HEK293 (cell line): ENCODE results near the gene CFAP119.

ENCODE experiments used
- EGR2 ChIP-seq: fragments of 450-650 bp; formaldehyde crosslinking; IDR thresholded peaks from 2 replicates; pipeline ENCODE4 v1.5.1; 2016; ENCODE audit warnings: low read depth, missing biosample characterization, missing genetic modification characterization
- GLI4 ChIP-seq: fragments of 450-650 bp; formaldehyde crosslinking; IDR thresholded peaks from 2 replicates; pipeline ENCODE4 v1.5.1; 2016; ENCODE audit warnings: missing biosample characterization, missing genetic modification characterization
- REPIN1 ChIP-seq: fragments of 450-650 bp; formaldehyde crosslinking; IDR thresholded peaks from 2 replicates; pipeline ENCODE4 v1.5.1; 2017; ENCODE audit warnings: missing biosample characterization, missing genetic modification characterization, low read depth
- ZNF121 ChIP-seq: fragments of 450-650 bp; formaldehyde crosslinking; IDR thresholded peaks from 2 replicates; pipeline ENCODE4 v1.5.1; 2016; ENCODE audit warnings: missing biosample characterization, missing genetic modification characterization
- ZNF133 ChIP-seq: fragments of 450-650 bp; formaldehyde crosslinking; IDR thresholded peaks from 2 replicates; pipeline ENCODE4 v1.5.1; 2016; ENCODE audit warnings: missing biosample characterization, missing genetic modification characterization
- ZNF24 ChIP-seq: fragments of 450-650 bp; formaldehyde crosslinking; IDR thresholded peaks from 2 replicates; pipeline ENCODE4 v1.5.1; 2016; ENCODE audit warnings: missing biosample characterization, missing genetic modification characterization
- ZNF266 ChIP-seq: fragments of 450-650 bp; formaldehyde crosslinking; IDR thresholded peaks from 2 replicates; pipeline ENCODE4 v1.5.1; 2016; ENCODE audit warnings: missing biosample characterization, missing genetic modification characterization, low read depth
- ZNF292 ChIP-seq: fragments of 450-650 bp; formaldehyde crosslinking; IDR thresholded peaks from 2 replicates; pipeline ENCODE4 v1.5.1; 2016; ENCODE audit warnings: low read depth, missing biosample characterization, missing genetic modification characterization, borderline replicate concordance
- ZNF302 ChIP-seq: fragments of 450-650 bp; formaldehyde crosslinking; IDR thresholded peaks from 2 replicates; pipeline ENCODE4 v1.5.1; 2016; ENCODE audit warnings: missing biosample characterization, missing genetic modification characterization, low read depth
- ZNF354C ChIP-seq: fragments of 450-650 bp; formaldehyde crosslinking; IDR thresholded peaks from 2 replicates; pipeline ENCODE4 v1.5.1; 2016; ENCODE audit warnings: missing biosample characterization, missing genetic modification characterization, low read depth, borderline replicate concordance
- ZNF514 ChIP-seq: fragments of 450-650 bp; formaldehyde crosslinking; IDR thresholded peaks from 2 replicates; pipeline ENCODE4 v1.5.1; 2016; ENCODE audit warnings: missing biosample characterization, missing genetic modification characterization
- ZNF544 ChIP-seq: fragments of 450-650 bp; formaldehyde crosslinking; IDR thresholded peaks from 2 replicates; pipeline ENCODE4 v1.5.0; 2017; ENCODE audit warnings: missing biosample characterization, missing genetic modification characterization
- ZNF585B ChIP-seq: fragments of 450-650 bp; formaldehyde crosslinking; IDR thresholded peaks from 2 replicates; pipeline ENCODE4 v1.5.1; 2016; ENCODE audit warnings: missing biosample characterization, missing genetic modification characterization
- ZNF610 ChIP-seq: fragments of 450-650 bp; formaldehyde crosslinking; IDR thresholded peaks from 2 replicates; pipeline ENCODE4 v1.5.1; 2016; ENCODE audit warnings: missing biosample characterization, missing genetic modification characterization, borderline replicate concordance
- ZNF621 ChIP-seq: fragments of 450-650 bp; formaldehyde crosslinking; IDR thresholded peaks from 2 replicates; pipeline ENCODE4 v1.5.1; 2017; ENCODE audit warnings: missing biosample characterization, missing genetic modification characterization
- ZNF658 ChIP-seq: fragments of 450-650 bp; formaldehyde crosslinking; IDR thresholded peaks from 2 replicates; pipeline ENCODE4; 2016; ENCODE audit warnings: missing biosample characterization, missing genetic modification characterization
- ZNF660 ChIP-seq: fragments of 450-650 bp; IDR thresholded peaks from 2 replicates; pipeline ENCODE4 v1.5.1; 2018; ENCODE audit warnings: missing biosample characterization, mild to moderate bottlenecking, missing genetic modification characterization
- ZNF677 ChIP-seq: fragments of 450-650 bp; IDR thresholded peaks from 2 replicates; pipeline ENCODE4 v1.5.0; 2018; ENCODE audit warnings: missing biosample characterization, mild to moderate bottlenecking, missing genetic modification characterization, moderate library complexity
- ZNF76 ChIP-seq: fragments of 450-650 bp; formaldehyde crosslinking; IDR thresholded peaks from 2 replicates; pipeline ENCODE4; 2016; ENCODE audit warnings: low read depth, missing biosample characterization, missing genetic modification characterization, borderline replicate concordance
- ZNF777 ChIP-seq: fragments of 450-650 bp; formaldehyde crosslinking; IDR thresholded peaks from 2 replicates; pipeline ENCODE4 v1.5.1; 2017; ENCODE audit warnings: missing biosample characterization, missing genetic modification characterization, borderline replicate concordance
- TF ChIP-seq, protein P1 (sequence below): fragments of 450-650 bp; formaldehyde crosslinking; IDR thresholded peaks from 2 replicates; pipeline ENCODE4 v1.5.1; 2016; ENCODE audit warnings: missing biosample characterization, missing genetic modification characterization
- TF ChIP-seq, protein P2 (sequence below): fragments of 450-650 bp; formaldehyde crosslinking; IDR thresholded peaks from 2 replicates; pipeline ENCODE4 v1.5.1; 2017; ENCODE audit warnings: missing biosample characterization, missing genetic modification characterization
- TF ChIP-seq, protein P3 (sequence below): fragments of 450-650 bp; IDR thresholded peaks from 2 replicates; pipeline ENCODE4 v1.5.1; 2018; ENCODE audit warnings: missing biosample characterization, mild to moderate bottlenecking, missing genetic modification characterization
- TF ChIP-seq, protein P4 (sequence below): fragments of 450-650 bp; formaldehyde crosslinking; IDR thresholded peaks from 2 replicates; pipeline ENCODE4 v1.5.0; 2017; ENCODE audit warnings: missing biosample characterization, missing genetic modification characterization, borderline replicate concordance
- TF ChIP-seq, protein P5 (sequence below): fragments of 450-650 bp; formaldehyde crosslinking; IDR thresholded peaks from 2 replicates; pipeline ENCODE4 v1.5.1; 2016; ENCODE audit warnings: missing biosample characterization, missing genetic modification characterization
- TF ChIP-seq, protein P6 (sequence below): fragments of 450-650 bp; formaldehyde crosslinking; IDR thresholded peaks from 2 replicates; pipeline ENCODE4 v1.5.1; 2017; ENCODE audit warnings: missing biosample characterization, missing genetic modification characterization
- TF ChIP-seq, protein P7 (sequence below): fragments of 450-650 bp; formaldehyde crosslinking; IDR thresholded peaks from 2 replicates; pipeline ENCODE4 v1.5.1; 2016; ENCODE audit warnings: missing biosample characterization, missing genetic modification characterization

Gene CFAP119

DNA sequence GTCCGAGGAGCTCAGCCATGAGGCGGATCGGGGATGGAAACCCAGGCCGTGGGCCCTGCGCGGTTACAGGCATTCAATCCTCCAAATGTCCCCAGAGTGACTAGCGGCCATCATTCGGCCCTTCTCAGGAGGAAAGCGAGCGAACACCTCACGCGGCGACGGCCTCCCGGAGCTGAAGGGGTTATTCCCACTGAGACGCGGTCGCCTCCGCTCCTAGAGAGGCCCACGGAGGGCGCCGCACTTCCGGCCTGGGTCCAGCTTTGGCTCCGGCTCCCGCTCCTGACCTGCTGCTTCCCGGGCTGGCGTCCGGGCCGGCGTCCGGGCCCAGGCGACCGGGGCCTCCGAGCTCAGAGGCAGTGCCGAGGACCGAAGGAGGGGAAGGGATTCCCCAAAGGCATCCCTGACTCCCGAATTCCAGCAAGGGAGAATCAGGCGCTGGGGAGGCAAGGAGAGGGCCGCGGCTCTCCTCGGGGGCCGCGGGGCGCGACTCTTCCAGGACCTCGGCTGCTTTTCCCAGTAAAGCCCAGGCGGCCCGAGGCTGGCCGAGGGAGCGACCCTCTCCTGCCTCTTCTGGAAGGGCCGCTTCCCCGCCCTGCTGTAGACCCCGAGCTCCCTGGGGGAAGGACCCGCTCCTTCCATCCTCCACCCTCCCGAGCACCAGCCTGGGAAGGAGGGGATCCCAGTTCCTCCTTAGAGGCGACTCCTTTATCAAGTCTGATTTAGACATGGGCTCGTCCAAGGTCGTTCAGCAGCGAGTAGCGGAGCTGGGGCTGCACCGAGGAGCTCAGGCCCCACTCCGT, 43.7 kb upstream of the CFAP119 start (continued):
- TF ChIP-seq ZNF621 (tag by site-specific recombination): no peak
- no peak for TF ChIP-seq ZNF514 (tag by site-specific recombination)
- TF ChIP-seq, protein P1, sequence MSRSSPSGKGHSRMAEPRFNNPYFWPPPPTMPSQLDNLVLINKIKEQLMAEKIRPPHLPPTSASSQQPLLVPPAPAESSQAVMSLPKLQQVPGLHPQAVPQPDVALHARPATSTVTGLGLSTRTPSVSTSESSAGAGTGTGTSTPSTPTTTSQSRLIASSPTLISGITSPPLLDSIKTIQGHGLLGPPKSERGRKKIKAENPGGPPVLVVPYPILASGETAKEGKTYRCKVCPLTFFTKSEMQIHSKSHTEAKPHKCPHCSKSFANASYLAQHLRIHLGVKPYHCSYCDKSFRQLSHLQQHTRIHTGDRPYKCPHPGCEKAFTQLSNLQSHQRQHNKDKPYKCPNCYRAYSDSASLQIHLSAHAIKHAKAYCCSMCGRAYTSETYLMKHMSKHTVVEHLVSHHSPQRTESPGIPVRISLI: no peak
- no peak for TF ChIP-seq ZNF585B
- TF ChIP-seq GLI4 (tag by site-specific recombination): no peak
- TF ChIP-seq, protein P2, sequence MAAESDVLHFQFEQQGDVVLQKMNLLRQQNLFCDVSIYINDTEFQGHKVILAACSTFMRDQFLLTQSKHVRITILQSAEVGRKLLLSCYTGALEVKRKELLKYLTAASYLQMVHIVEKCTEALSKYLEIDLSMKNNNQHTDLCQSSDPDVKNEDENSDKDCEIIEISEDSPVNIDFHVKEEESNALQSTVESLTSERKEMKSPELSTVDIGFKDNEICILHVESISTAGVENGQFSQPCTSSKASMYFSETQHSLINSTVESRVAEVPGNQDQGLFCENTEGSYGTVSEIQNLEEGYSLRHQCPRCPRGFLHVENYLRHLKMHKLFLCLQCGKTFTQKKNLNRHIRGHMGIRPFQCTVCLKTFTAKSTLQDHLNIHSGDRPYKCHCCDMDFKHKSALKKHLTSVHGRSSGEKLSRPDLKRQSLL: peak; percentile 89
- no peak for TF ChIP-seq ZNF292 (tag by site-specific recombination)
- no peak for TF ChIP-seq ZNF544 (tag by site-specific recombination)
- no peak for TF ChIP-seq ZNF354C (tag by site-specific recombination)
- TF ChIP-seq, protein P3, sequence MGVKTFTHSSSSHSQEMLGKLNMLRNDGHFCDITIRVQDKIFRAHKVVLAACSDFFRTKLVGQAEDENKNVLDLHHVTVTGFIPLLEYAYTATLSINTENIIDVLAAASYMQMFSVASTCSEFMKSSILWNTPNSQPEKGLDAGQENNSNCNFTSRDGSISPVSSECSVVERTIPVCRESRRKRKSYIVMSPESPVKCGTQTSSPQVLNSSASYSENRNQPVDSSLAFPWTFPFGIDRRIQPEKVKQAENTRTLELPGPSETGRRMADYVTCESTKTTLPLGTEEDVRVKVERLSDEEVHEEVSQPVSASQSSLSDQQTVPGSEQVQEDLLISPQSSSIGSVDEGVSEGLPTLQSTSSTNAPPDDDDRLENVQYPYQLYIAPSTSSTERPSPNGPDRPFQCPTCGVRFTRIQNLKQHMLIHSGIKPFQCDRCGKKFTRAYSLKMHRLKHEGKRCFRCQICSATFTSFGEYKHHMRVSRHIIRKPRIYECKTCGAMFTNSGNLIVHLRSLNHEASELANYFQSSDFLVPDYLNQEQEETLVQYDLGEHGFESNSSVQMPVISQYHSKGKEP (tag by site-specific recombination): peak; percentile 60; the same call in 1 of the 2 replicates
- TF ChIP-seq, protein P4, sequence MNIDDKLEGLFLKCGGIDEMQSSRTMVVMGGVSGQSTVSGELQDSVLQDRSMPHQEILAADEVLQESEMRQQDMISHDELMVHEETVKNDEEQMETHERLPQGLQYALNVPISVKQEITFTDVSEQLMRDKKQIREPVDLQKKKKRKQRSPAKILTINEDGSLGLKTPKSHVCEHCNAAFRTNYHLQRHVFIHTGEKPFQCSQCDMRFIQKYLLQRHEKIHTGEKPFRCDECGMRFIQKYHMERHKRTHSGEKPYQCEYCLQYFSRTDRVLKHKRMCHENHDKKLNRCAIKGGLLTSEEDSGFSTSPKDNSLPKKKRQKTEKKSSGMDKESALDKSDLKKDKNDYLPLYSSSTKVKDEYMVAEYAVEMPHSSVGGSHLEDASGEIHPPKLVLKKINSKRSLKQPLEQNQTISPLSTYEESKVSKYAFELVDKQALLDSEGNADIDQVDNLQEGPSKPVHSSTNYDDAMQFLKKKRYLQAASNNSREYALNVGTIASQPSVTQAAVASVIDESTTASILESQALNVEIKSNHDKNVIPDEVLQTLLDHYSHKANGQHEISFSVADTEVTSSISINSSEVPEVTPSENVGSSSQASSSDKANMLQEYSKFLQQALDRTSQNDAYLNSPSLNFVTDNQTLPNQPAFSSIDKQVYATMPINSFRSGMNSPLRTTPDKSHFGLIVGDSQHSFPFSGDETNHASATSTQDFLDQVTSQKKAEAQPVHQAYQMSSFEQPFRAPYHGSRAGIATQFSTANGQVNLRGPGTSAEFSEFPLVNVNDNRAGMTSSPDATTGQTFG (tag by site-specific recombination): no peak
- peak; percentile 18; the same call in 1 of the 2 replicates for TF ChIP-seq REPIN1 (tag by site-specific recombination)
- TF ChIP-seq ZNF133 (tag by site-specific recombination): no peak
- no peak for TF ChIP-seq ZNF266 (tag by site-specific recombination)
- no peak for TF ChIP-seq ZNF777 (tag by site-specific recombination)
- TF ChIP-seq ZNF660 (tag by site-specific recombination): peak; percentile 96
- TF ChIP-seq ZNF121 (tag by site-specific recombination): no peak
- TF ChIP-seq ZNF24 (tag by site-specific recombination): peak; percentile 92
- TF ChIP-seq, protein P5, sequence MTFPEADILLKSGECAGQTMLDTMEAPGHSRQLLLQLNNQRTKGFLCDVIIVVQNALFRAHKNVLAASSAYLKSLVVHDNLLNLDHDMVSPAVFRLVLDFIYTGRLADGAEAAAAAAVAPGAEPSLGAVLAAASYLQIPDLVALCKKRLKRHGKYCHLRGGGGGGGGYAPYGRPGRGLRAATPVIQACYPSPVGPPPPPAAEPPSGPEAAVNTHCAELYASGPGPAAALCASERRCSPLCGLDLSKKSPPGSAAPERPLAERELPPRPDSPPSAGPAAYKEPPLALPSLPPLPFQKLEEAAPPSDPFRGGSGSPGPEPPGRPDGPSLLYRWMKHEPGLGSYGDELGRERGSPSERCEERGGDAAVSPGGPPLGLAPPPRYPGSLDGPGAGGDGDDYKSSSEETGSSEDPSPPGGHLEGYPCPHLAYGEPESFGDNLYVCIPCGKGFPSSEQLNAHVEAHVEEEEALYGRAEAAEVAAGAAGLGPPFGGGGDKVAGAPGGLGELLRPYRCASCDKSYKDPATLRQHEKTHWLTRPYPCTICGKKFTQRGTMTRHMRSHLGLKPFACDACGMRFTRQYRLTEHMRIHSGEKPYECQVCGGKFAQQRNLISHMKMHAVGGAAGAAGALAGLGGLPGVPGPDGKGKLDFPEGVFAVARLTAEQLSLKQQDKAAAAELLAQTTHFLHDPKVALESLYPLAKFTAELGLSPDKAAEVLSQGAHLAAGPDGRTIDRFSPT (tag by site-specific recombination): no peak
- no peak for TF ChIP-seq ZNF658 (tag by site-specific recombination)
- TF ChIP-seq, protein P6, sequence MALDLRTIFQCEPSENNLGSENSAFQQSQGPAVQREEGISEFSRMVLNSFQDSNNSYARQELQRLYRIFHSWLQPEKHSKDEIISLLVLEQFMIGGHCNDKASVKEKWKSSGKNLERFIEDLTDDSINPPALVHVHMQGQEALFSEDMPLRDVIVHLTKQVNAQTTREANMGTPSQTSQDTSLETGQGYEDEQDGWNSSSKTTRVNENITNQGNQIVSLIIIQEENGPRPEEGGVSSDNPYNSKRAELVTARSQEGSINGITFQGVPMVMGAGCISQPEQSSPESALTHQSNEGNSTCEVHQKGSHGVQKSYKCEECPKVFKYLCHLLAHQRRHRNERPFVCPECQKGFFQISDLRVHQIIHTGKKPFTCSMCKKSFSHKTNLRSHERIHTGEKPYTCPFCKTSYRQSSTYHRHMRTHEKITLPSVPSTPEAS: 0 out of 2 replicates have a peak, but pooled peaks have one; percentile 32
- no peak for TF ChIP-seq ZNF302 (tag by site-specific recombination)
- TF ChIP-seq, protein P7, sequence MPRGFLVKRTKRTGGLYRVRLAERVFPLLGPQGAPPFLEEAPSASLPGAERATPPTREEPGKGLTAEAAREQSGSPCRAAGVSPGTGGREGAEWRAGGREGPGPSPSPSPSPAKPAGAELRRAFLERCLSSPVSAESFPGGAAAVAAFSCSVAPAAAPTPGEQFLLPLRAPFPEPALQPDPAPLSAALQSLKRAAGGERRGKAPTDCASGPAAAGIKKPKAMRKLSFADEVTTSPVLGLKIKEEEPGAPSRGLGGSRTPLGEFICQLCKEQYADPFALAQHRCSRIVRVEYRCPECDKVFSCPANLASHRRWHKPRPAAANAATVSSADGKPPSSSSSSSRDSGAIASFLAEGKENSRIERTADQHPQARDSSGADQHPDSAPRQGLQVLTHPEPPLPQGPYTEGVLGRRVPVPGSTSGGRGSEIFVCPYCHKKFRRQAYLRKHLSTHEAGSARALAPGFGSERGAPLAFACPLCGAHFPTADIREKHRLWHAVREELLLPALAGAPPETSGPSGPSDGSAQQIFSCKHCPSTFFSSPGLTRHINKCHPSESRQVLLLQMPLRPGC (tag by site-specific recombination): peak; percentile 81
- peak; percentile 36; the same call in 1 of the 2 replicates for TF ChIP-seq EGR2 (tag by site-specific recombination)
- peak; percentile 74 for TF ChIP-seq ZNF610 (tag by site-specific recombination)
- peak; percentile 84 for TF ChIP-seq ZNF76 (tag by site-specific recombination)
- TF ChIP-seq ZNF677 (tag by site-specific recombination): no peak
